ENCODE measurements around the gene NLRP9. TPM values are rescaled to one million over a fixed set of nuclear protein-coding genes. Genes with fewer than 3 reads are reported as not detected.
A peak's percentile ranks its signal among the peaks of the same experiment; 100 is the strongest.
"Not testable (repeated sequence)": the region's sequence is repeated elsewhere in the genome, so short reads cannot be mapped to it uniquely, and the experiment has no call there.

Gene NLRP9
- not detected for total RNA-seq

GRCh38 chr19:55738302-55738701 lies at the start of gene NLRP9:
NLRP9 (minus strand) TSS chr19:55738402; CDS start chr19:55738374, 28 bp downstream.
- ATAC-seq = no peak
- DNase-seq (ENCODE audit: low spot score) = no peak
- intact Hi-C loops (cut with DNase I) = no loop called here

GRCh38 chr19:55781112-55781511 lies 42.9 kb upstream of the NLRP9 start:
- intact Hi-C loops (cut with DNase I) = no loop called here
- ATAC-seq (no peak), DNase-seq (ENCODE audit: low spot score) (no peak)

GRCh38 chr19:55778331-55778730 lies 40.1 kb upstream of the NLRP9 start:
- DNase-seq (ENCODE audit: low spot score) = no peak
- no peak for ATAC-seq
- intact Hi-C loops (cut with DNase I) = no loop called here

GRCh38 chr19:55777528-55777927 lies 39.3 kb upstream of the NLRP9 start:
- intact Hi-C loops (cut with DNase I) = no loop called here
- DNase-seq (ENCODE audit: low spot score) (no peak), ATAC-seq (no peak)

- ATAC-seq; DNase-seq (ENCODE audit: low spot score); intact Hi-C loops (cut with DNase I): not testable (repeated sequence)
Measured at GRCh38 chr19:55769632-55770031, 31.4 kb upstream of the NLRP9 start.

GRCh38 chr19:55768818-55769217 lies 30.6 kb upstream of the NLRP9 start, which contains the start of gene RFPL4AL1:
RFPL4AL1 (plus strand) TSS chr19:55769118; CDS start chr19:55771805, 2,687 bp downstream.
- ATAC-seq; DNase-seq (ENCODE audit: low spot score); intact Hi-C loops (cut with DNase I): not testable (repeated sequence)

GRCh38 chr19:55766466-55766865 lies 28.3 kb upstream of the NLRP9 start:
- peak; percentile 61 for ATAC-seq
- no peak for DNase-seq (ENCODE audit: low spot score)
- intact Hi-C loops (cut with DNase I) = no loop called here

- ATAC-seq; intact Hi-C loops (cut with DNase I); DNase-seq (ENCODE audit: low spot score): not testable (repeated sequence)
Measured at GRCh38 chr19:55758797-55759196, 20.6 kb upstream of the NLRP9 start, which contains the start of gene RFPL4A. RFPL4A (plus strand) TSS chr19:55759097; CDS start chr19:55761801, 2,704 bp downstream.

- ATAC-seq; intact Hi-C loops (cut with DNase I); DNase-seq (ENCODE audit: low spot score): not testable (repeated sequence)
Measured at GRCh38 chr19:55756808-55757207, 18.6 kb upstream of the NLRP9 start.

- intact Hi-C loops (cut with DNase I) = no loop called here
- DNase-seq (ENCODE audit: low spot score) = no peak
- no peak for ATAC-seq
Measured at GRCh38 chr19:55753401-55753800, 15.2 kb upstream of the NLRP9 start.

GRCh38 chr19:55750715-55751114 lies 12.5 kb upstream of the NLRP9 start:
- ATAC-seq = no peak
- intact Hi-C loops (cut with DNase I) = no loop called here
- no peak for DNase-seq (ENCODE audit: low spot score)

GRCh38 chr19:55730378-55730777 lies 7.8 kb downstream of the NLRP9 start:
- intact Hi-C loops (cut with DNase I); ATAC-seq; DNase-seq (ENCODE audit: low spot score): not testable (repeated sequence)

GRCh38 chr19:55723491-55723890 lies 14.7 kb downstream of the NLRP9 start:
- DNase-seq (ENCODE audit: low spot score) = no peak
- intact Hi-C loops (cut with DNase I) = no loop called here
- no peak for ATAC-seq

- DNase-seq (ENCODE audit: low spot score) = no peak
- intact Hi-C loops (cut with DNase I) = no loop called here
- ATAC-seq = no peak
Measured at GRCh38 chr19:55720801-55721200, 17.4 kb downstream of the NLRP9 start.

- ATAC-seq (no peak), DNase-seq (ENCODE audit: low spot score) (no peak)
- intact Hi-C loops (cut with DNase I) = no loop called here
Measured at GRCh38 chr19:55720214-55720746, 17.9 kb downstream of the NLRP9 start.

- DNase-seq (ENCODE audit: low spot score); ATAC-seq; intact Hi-C loops (cut with DNase I): not testable (repeated sequence)
Measured at GRCh38 chr19:55717879-55718711, 20.1 kb downstream of the NLRP9 start.

GRCh38 chr19:55717251-55717650 lies 21.0 kb downstream of the NLRP9 start:
- DNase-seq (ENCODE audit: low spot score) = no peak
- ATAC-seq = no peak
- intact Hi-C loops (cut with DNase I) = no loop called here

GRCh38 chr19:55716531-55716930 lies 21.7 kb downstream of the NLRP9 start:
- no peak for ATAC-seq
- DNase-seq (ENCODE audit: low spot score) = no peak
- intact Hi-C loops (cut with DNase I) = no loop called here

GRCh38 chr19:55712804-55713631 lies 25.2 kb downstream of the NLRP9 start:
- intact Hi-C loops (cut with DNase I) = no loop called here
- DNase-seq (ENCODE audit: low spot score) (no peak), ATAC-seq (no peak)
